Measurements from ENCODE around the gene DNAH6.

The DNAH6 gene

GRCh38 chr2:84579661-84580060 lies 63.4 kb downstream of the DNAH6 start:
- no peaks in the 10 kb centered on the region for H3K27me3 ChIP-seq (ENCODE audit: insufficient read depth, insufficient read length)
- no peak overlapping the region for H3K4me3 ChIP-seq (ENCODE audit: insufficient read length, low read depth)
- no peak for TF ChIP-seq YY1 (IDR thresholded peaks at IDR 0.05; ENCODE audit: insufficient read depth, insufficient read length)
- TF ChIP-seq SUZ12 (IDR thresholded peaks at IDR 0.05; ENCODE audit: extremely low read depth, insufficient read depth, insufficient read length) = no peak
- TF ChIP-seq ZNF274 (IDR thresholded peaks at IDR 0.05; ENCODE audit: low read depth, low read length) = no peak
- no peaks in the 10 kb centered on the region for H3K9me3 ChIP-seq (ENCODE audit: insufficient read depth, low read length)
- H3K9ac ChIP-seq (ENCODE audit: insufficient read length, low read depth) = no peak overlapping the region
- no peaks in the 10 kb centered on the region for H3K36me3 ChIP-seq (ENCODE audit: insufficient read depth, insufficient read length, low read length)
- DNase-seq (ENCODE audit: low read depth, low spot score) = no peak
- no peaks in the 10 kb centered on the region for H3K4me1 ChIP-seq (ENCODE audit: insufficient read depth, insufficient read length)

- H3K27me3 ChIP-seq (ENCODE audit: insufficient read depth, insufficient read length) = no peaks in the 10 kb centered on the region
- H3K9me3 ChIP-seq (ENCODE audit: insufficient read depth, low read length) = 0 out of 2 replicates have a peak, but pooled peaks cover 6% of the 10 kb centered on the region
- no peaks in the 10 kb centered on the region for H3K36me3 ChIP-seq (ENCODE audit: insufficient read depth, insufficient read length, low read length)
- TF ChIP-seq ZNF274 (IDR thresholded peaks at IDR 0.05; ENCODE audit: low read depth, low read length) (no peak), SUZ12 (IDR thresholded peaks at IDR 0.05; ENCODE audit: extremely low read depth, insufficient read depth, insufficient read length) (no peak), YY1 (IDR thresholded peaks at IDR 0.05; ENCODE audit: insufficient read depth, insufficient read length) (no peak)
- DNase-seq (ENCODE audit: low read depth, low spot score) = no peak
- no peak overlapping the region for H3K4me3 ChIP-seq (ENCODE audit: insufficient read length, low read depth)
- H3K9ac ChIP-seq (ENCODE audit: insufficient read length, low read depth) = no peak overlapping the region
- H3K4me1 ChIP-seq (ENCODE audit: insufficient read depth, insufficient read length) = no peaks in the 10 kb centered on the region
Observed at GRCh38 chr2:84603911-84604310, 87.6 kb downstream of the DNAH6 start.

DNA sequence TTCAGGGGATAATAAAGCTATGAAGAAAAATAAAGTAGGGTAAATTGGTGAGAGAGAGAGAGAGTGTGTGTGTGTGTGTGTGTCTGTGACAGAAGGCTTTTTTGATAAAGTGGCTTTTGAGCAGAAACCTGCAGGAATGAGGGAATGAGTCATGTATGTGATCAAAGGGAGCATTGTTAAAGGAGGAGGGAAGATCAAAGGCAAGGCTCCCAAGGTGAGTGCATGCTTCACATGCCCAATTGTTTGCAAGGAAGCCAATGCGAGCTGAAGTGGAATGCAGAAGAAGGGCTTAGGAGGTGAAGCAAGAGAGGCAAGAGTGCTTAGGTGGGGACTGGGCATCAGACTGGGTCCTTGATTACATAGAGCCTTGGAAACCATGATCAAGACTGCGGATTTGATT lies 96.8 kb downstream of the DNAH6 start:
- Histone ChIP-seq H3K27me3 (ENCODE audit: insufficient read depth, insufficient read length) (no peaks in the 10 kb centered on the region), H3K4me3 (ENCODE audit: insufficient read length, low read depth) (no peak overlapping the region), H3K9me3 (ENCODE audit: insufficient read depth, low read length) (0 out of 2 replicates have a peak, but pooled peaks cover 6% of the 10 kb centered on the region), H3K4me1 (ENCODE audit: insufficient read depth, insufficient read length) (no peaks in the 10 kb centered on the region), H3K36me3 (ENCODE audit: insufficient read depth, insufficient read length, low read length) (no peaks in the 10 kb centered on the region), H3K9ac (ENCODE audit: insufficient read length, low read depth) (no peak overlapping the region)
- DNase-seq (ENCODE audit: low read depth, low spot score) = no peak
- TF ChIP-seq ZNF274 (IDR thresholded peaks at IDR 0.05; ENCODE audit: low read depth, low read length) (no peak), SUZ12 (IDR thresholded peaks at IDR 0.05; ENCODE audit: extremely low read depth, insufficient read depth, insufficient read length) (no peak), YY1 (IDR thresholded peaks at IDR 0.05; ENCODE audit: insufficient read depth, insufficient read length) (no peak)

GRCh38 chr2:84619794-84620371 lies 103.6 kb downstream of the DNAH6 start:
- no peak for TF ChIP-seq SUZ12 (IDR thresholded peaks at IDR 0.05; ENCODE audit: extremely low read depth, insufficient read depth, insufficient read length)
- TF ChIP-seq YY1 (IDR thresholded peaks at IDR 0.05; ENCODE audit: insufficient read depth, insufficient read length) = no peak
- TF ChIP-seq ZNF274 (IDR thresholded peaks at IDR 0.05; ENCODE audit: low read depth, low read length) = no peak
- Histone ChIP-seq H3K27me3 (ENCODE audit: insufficient read depth, insufficient read length) (no peaks in the 10 kb centered on the region), H3K9me3 (ENCODE audit: insufficient read depth, low read length) (no peaks in the 10 kb centered on the region), H3K4me1 (ENCODE audit: insufficient read depth, insufficient read length) (no peaks in the 10 kb centered on the region), H3K36me3 (ENCODE audit: insufficient read depth, insufficient read length, low read length) (no peaks in the 10 kb centered on the region), H3K4me3 (ENCODE audit: insufficient read length, low read depth) (no peak overlapping the region), H3K9ac (ENCODE audit: insufficient read length, low read depth) (no peak overlapping the region)
- DNase-seq (ENCODE audit: low read depth, low spot score) = no peak

- DNase-seq (ENCODE audit: low read depth, low spot score) = no peak
- Histone ChIP-seq H3K27me3 (ENCODE audit: insufficient read depth, insufficient read length) (no peaks in the 10 kb centered on the region), H3K9me3 (ENCODE audit: insufficient read depth, low read length) (no peaks in the 10 kb centered on the region), H3K9ac (ENCODE audit: insufficient read length, low read depth) (no peak overlapping the region), H3K36me3 (ENCODE audit: insufficient read depth, insufficient read length, low read length) (no peaks in the 10 kb centered on the region), H3K4me1 (ENCODE audit: insufficient read depth, insufficient read length) (no peaks in the 10 kb centered on the region), H3K4me3 (ENCODE audit: insufficient read length, low read depth) (no peak overlapping the region)
- TF ChIP-seq SUZ12 (IDR thresholded peaks at IDR 0.05; ENCODE audit: extremely low read depth, insufficient read depth, insufficient read length) (no peak), ZNF274 (IDR thresholded peaks at IDR 0.05; ENCODE audit: low read depth, low read length) (no peak), YY1 (IDR thresholded peaks at IDR 0.05; ENCODE audit: insufficient read depth, insufficient read length) (no peak)
Observed at GRCh38 chr2:84628486-84628885, 112.2 kb downstream of the DNAH6 start.

DNA sequence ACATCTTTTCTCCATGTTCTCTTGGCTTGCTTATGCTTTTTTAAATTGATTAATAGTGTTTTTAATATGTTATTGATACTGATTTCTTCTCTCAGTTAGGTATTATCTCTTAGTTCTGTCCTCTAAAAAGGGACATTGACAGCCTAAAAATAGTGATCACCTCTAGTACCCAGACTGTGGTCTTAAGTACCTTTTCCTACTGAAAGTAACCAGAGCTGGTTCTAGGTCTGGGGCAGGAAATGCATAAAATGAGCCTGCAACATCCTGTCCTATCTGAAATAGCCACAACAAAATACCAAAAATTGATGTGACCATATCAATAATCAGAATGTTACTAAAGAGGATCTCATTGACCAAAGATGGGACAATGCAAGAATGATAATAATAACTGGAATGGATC lies 113.3 kb downstream of the DNAH6 start:
- Histone ChIP-seq H3K9me3 (ENCODE audit: insufficient read depth, low read length) (no peaks in the 10 kb centered on the region), H3K9ac (ENCODE audit: insufficient read length, low read depth) (no peak overlapping the region), H3K36me3 (ENCODE audit: insufficient read depth, insufficient read length, low read length) (no peaks in the 10 kb centered on the region), H3K4me3 (ENCODE audit: insufficient read length, low read depth) (no peak overlapping the region), H3K27me3 (ENCODE audit: insufficient read depth, insufficient read length) (no peaks in the 10 kb centered on the region), H3K4me1 (ENCODE audit: insufficient read depth, insufficient read length) (no peaks in the 10 kb centered on the region)
- DNase-seq (ENCODE audit: low read depth, low spot score) = no peak
- TF ChIP-seq SUZ12 (IDR thresholded peaks at IDR 0.05; ENCODE audit: extremely low read depth, insufficient read depth, insufficient read length) (no peak), ZNF274 (IDR thresholded peaks at IDR 0.05; ENCODE audit: low read depth, low read length) (no peak), YY1 (IDR thresholded peaks at IDR 0.05; ENCODE audit: insufficient read depth, insufficient read length) (no peak)

- Histone ChIP-seq H3K4me3 (ENCODE audit: insufficient read length, low read depth) (no peak overlapping the region), H3K9me3 (ENCODE audit: insufficient read depth, low read length) (no peaks in the 10 kb centered on the region)
- no peak for DNase-seq (ENCODE audit: low read depth, low spot score)
Observed at GRCh38 chr2:84631047-84631446, 114.7 kb downstream of the DNAH6 start.

More at GRCh38 chr2:84631047-84631446, 114.7 kb downstream of the DNAH6 start:
- H3K36me3 ChIP-seq (ENCODE audit: insufficient read depth, insufficient read length, low read length) = no peaks in the 10 kb centered on the region
- no peak overlapping the region for H3K9ac ChIP-seq (ENCODE audit: insufficient read length, low read depth)
- TF ChIP-seq ZNF274 (IDR thresholded peaks at IDR 0.05; ENCODE audit: low read depth, low read length) (no peak), YY1 (IDR thresholded peaks at IDR 0.05; ENCODE audit: insufficient read depth, insufficient read length) (no peak), SUZ12 (IDR thresholded peaks at IDR 0.05; ENCODE audit: extremely low read depth, insufficient read depth, insufficient read length) (no peak)
- no peaks in the 10 kb centered on the region for H3K4me1 ChIP-seq (ENCODE audit: insufficient read depth, insufficient read length)
- H3K27me3 ChIP-seq (ENCODE audit: insufficient read depth, insufficient read length) = no peaks in the 10 kb centered on the region

Measured in NT2/D1 (cell line).